Glutamatergic neuron (in vitro differentiated cells): ENCODE measurements around the gene AGAP1. TPM values are rescaled to one million over a fixed set of nuclear protein-coding genes. Genes with fewer than 3 reads are reported as not detected.

Experiments used
- DNase-seq: peaks from one replicate; pipeline ENCODE4 v3.0.0; 2022
- H3K27ac Mint-ChIP-seq: one replicate; pipeline ENCODE4 v1.8.0; 2020; ENCODE audit warnings: mild to moderate bottlenecking, mixed read lengths, inconsistent platforms; ENCODE audit not compliant: unreplicated experiment
- H3K27me3 Mint-ChIP-seq: one replicate; pipeline ENCODE4 v1.8.0; 2020; ENCODE audit warnings: mild to moderate bottlenecking, moderate library complexity, mixed read lengths, inconsistent platforms; ENCODE audit not compliant: unreplicated experiment
- H3K36me3 Mint-ChIP-seq: one replicate; pipeline ENCODE4 v1.8.0; 2020; ENCODE audit warnings: mild to moderate bottlenecking, mixed read lengths, inconsistent platforms; ENCODE audit not compliant: unreplicated experiment
- H3K4me1 Mint-ChIP-seq: one replicate; pipeline ENCODE4 v1.8.0; 2020; ENCODE audit warnings: mild to moderate bottlenecking, low read depth, mixed read lengths, inconsistent platforms; ENCODE audit not compliant: unreplicated experiment
- H3K4me3 Mint-ChIP-seq: one replicate; pipeline ENCODE4 v1.8.0; 2020; ENCODE audit warnings: mild to moderate bottlenecking, mixed read lengths, inconsistent platforms; ENCODE audit not compliant: unreplicated experiment
- H3K9me3 Mint-ChIP-seq: one replicate; pipeline ENCODE4 v1.8.0; 2020; ENCODE audit warnings: mild to moderate bottlenecking, moderate library complexity, mixed read lengths, inconsistent platforms; ENCODE audit not compliant: unreplicated experiment
- total RNA-seq: library from RNA; stranded (reverse); fragmentation: NEBNext Ultra II Directional; extraction: Animal tissue kit (Norgen Biotek cat#: 25700); gene quantifications from one replicate; pipeline ENCODE4 v1.2.1, GENCODE V29; 2021; ENCODE audit not compliant: unreplicated experiment
- TF ChIP-seq, protein P1 (sequence below): fragments of 200-600 bp; sonication (generic); IDR thresholded peaks from one replicate; pipeline ENCODE4 v1.5.0; 2021; ENCODE audit not compliant: partially characterized antibody, unreplicated experiment

AGAP1 gene
- total RNA-seq, 1 donor from 2014 or later = 153 TPM

DNA sequence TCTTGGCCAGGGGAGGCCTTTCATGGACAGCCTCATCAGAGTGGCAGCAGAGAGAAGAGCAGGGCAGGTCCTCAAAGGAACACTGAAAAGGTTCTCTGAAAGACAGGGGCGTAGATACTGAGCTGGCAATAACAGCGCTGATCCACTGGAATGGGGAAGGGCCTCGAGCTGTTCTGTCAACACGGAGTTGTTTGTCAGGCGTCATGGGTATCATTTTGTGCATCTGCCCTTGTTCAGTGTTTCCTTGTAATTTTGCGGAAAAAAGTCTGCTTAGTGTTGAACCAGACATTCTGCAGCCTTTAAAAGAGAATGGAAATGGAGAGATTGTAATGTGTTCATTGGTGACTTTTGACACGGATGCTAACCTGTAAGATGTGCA is 21.5 kb downstream of the AGAP1 start:
- peaks cover 5% of the 10 kb centered on the region for H3K27me3 Mint-ChIP-seq
- peaks cover 12% of the 10 kb centered on the region for H3K36me3 Mint-ChIP-seq
- DNase-seq = no peak
- no peak overlapping the region for H3K4me3 Mint-ChIP-seq
- TF ChIP-seq, protein P1, sequence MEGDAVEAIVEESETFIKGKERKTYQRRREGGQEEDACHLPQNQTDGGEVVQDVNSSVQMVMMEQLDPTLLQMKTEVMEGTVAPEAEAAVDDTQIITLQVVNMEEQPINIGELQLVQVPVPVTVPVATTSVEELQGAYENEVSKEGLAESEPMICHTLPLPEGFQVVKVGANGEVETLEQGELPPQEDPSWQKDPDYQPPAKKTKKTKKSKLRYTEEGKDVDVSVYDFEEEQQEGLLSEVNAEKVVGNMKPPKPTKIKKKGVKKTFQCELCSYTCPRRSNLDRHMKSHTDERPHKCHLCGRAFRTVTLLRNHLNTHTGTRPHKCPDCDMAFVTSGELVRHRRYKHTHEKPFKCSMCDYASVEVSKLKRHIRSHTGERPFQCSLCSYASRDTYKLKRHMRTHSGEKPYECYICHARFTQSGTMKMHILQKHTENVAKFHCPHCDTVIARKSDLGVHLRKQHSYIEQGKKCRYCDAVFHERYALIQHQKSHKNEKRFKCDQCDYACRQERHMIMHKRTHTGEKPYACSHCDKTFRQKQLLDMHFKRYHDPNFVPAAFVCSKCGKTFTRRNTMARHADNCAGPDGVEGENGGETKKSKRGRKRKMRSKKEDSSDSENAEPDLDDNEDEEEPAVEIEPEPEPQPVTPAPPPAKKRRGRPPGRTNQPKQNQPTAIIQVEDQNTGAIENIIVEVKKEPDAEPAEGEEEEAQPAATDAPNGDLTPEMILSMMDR = no peak
- H3K27ac Mint-ChIP-seq = no peak overlapping the region
- H3K4me1 Mint-ChIP-seq = peaks cover 18% of the 10 kb centered on the region
- peaks cover 7% of the 10 kb centered on the region for H3K9me3 Mint-ChIP-seq

DNA sequence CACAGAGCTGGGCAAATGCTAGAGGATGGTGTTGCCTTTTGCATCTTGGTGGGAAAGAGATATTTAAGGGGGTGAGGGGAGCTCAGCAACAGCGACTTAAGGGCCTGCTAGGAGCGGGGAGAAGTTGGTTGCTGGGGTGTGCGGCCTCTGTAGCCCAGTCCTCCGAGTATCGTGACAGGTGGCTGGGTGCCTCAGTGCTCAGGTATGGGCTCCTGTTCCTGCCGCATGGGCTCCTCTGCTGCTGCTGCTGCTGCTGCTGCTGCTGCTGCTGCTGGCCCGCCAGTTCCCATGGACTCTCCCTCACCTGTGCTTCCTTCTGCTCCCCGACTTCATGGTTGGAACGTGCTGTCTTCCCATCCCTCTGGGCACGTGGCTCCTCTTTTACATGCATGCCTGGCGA is 22.0 kb downstream of the AGAP1 start:
- Mint-ChIP-seq H3K9me3 (peaks cover 7% of the 10 kb centered on the region), H3K36me3 (peaks cover 17% of the 10 kb centered on the region), H3K4me1 (peaks cover 16% of the 10 kb centered on the region), H3K4me3 (no peak overlapping the region), H3K27ac (no peak overlapping the region), H3K27me3 (peaks cover 3% of the 10 kb centered on the region)
- DNase-seq = no peak
- TF ChIP-seq, protein P1 = no peak

DNA sequence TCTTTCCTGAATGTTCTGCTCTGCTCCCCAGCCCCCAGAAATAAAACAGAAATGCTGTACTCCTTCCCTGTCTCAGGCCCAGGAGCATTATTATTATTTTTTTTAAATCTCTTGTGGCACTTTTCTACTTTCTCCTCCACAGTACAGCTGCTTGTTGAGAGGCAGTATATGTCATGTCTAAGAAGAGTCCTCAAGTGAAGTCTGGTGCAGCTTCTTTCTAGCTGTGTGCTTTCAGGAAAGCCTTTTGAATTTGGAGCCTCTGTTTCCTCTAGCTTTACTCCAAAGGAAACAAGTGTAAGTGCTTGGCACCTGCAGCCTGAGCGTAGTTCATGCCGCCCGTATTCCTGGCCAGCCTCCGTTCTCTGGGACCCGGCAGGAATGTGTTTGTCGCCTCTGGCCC is 22.4 kb downstream of the AGAP1 start:
- Mint-ChIP-seq H3K27me3 (peaks cover 3% of the 10 kb centered on the region), H3K36me3 (peaks cover 19% of the 10 kb centered on the region), H3K4me3 (no peak overlapping the region), H3K4me1 (peaks cover 16% of the 10 kb centered on the region), H3K9me3 (peaks cover 7% of the 10 kb centered on the region), H3K27ac (no peak overlapping the region)
- DNase-seq = no peak
- TF ChIP-seq, protein P1 = no peak

DNA sequence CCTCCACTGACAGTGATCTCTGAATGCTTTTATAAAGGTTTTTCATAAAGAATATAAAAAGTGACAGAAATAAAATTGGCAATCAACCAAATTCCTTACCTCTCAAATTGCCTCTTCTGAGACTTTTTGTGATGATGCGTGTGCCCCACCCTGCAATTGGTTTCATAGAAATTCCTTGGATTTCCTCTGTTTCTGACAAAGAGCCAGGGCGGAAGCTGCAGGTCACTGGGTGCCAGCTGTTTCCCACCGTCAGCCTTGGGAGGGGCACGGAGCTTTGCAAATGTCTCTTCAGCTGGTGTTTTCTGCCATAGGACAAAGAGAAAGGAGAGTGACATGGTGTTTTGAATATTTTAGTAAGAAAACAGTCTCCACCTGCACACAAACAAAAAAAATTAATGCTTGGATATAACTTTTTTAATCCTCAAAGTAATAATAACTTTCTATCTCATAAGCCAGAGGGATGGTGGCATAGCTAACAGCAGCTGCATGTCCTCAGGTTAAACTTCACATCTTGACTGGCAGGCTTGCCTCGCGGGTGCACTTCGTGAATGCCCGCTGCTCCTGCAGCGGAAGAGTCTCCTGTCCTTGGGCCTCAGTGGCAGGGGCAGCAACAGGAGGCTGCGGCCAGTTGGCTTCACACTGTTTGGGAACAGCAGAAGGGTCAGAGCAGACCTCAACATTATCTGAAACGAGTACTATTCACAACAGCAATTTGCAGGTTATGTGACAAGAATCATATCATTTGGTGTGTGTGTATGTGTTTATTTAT is 24.7 kb downstream of the AGAP1 start:
- no peak for DNase-seq
- Mint-ChIP-seq H3K4me1 (peaks cover 18% of the 10 kb centered on the region), H3K27me3 (peaks cover 9% of the 10 kb centered on the region), H3K9me3 (peaks cover 7% of the 10 kb centered on the region), H3K36me3 (peaks cover 25% of the 10 kb centered on the region), H3K27ac (peak overlapping the region; percentile 81), H3K4me3 (no peak overlapping the region)
- TF ChIP-seq, protein P1 = no peak

DNA sequence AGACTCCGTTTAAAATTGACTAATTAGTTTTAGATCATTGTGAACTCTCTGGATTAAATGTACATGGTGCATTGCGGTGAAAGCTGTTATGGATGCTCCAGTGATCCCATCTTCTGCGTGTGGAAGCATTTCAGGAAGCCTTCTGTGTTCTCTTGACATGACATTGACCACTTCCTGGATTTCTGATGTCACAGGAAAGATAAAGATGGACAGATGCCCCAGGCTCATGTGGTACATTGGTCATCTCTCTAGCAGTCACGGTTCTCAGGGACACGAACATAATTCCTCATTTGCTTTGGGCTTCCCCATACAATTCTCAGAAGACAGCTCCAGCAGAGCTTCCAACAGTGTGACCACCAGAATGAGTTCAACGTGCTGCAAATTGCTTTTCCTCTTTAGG is 26.9 kb downstream of the AGAP1 start:
- Mint-ChIP-seq H3K27me3 (peaks cover 9% of the 10 kb centered on the region), H3K36me3 (peaks cover 16% of the 10 kb centered on the region), H3K4me3 (no peak overlapping the region), H3K9me3 (peaks cover 7% of the 10 kb centered on the region), H3K4me1 (peaks cover 14% of the 10 kb centered on the region), H3K27ac (no peak overlapping the region)
- TF ChIP-seq, protein P1 = no peak
- DNase-seq = no peak
